Measurements from ENCODE around the gene MIPEP. TPM values are rescaled to one million over a fixed set of nuclear protein-coding genes. Genes with fewer than 3 reads are reported as not detected.

MIPEP gene
- total and polyA plus RNA-seq, 10 of the 15 experiments (the other 5 are each of a cell fraction or from before 2014, with no cell fraction given) = 15.6 to 56.2 (median 29.8) TPM

- Histone ChIP-seq H3K9me3 (replicated peaks; ENCODE audit: control insufficient read depth, insufficient read depth, low read length) (no peaks in the 10 kb centered on the region; the same call in 1 of the 3 replicates), H3K9ac (ENCODE audit: control insufficient read depth, insufficient read depth, low read length) (no peak overlapping the region), H3K4me2 (ENCODE audit: control insufficient read depth, insufficient read depth) (no peak overlapping the region), H3K27me3 (replicated peaks in 1 of 2; ENCODE audit: control insufficient read depth in 2 of 2, insufficient read depth in 2 of 2, low read length in 1 of 2) (no peaks in the 10 kb centered on the region), H3K4me1 (ENCODE audit: control insufficient read depth, insufficient read depth, low read length) (peaks cover 4% of the 10 kb centered on the region; the same call in 1 of the 2 replicates), H3K36me3 (ENCODE audit: control insufficient read depth in 2 of 2, insufficient read depth in 2 of 2, low read length in 1 of 2) (no peaks in the 10 kb centered on the region; a peak in 1 of 4 replicates), H3K27ac (ENCODE audit: control insufficient read depth, insufficient read depth) (no peak overlapping the region), H4K20me1 (ENCODE audit: control insufficient read depth, insufficient read depth) (no peaks in the 10 kb centered on the region), H3K4me3 (no peak overlapping the region), H2AFZ (ENCODE audit: control insufficient read depth, low read depth, low read length) (peak overlapping the region; percentile 33), H3K79me2 (ENCODE audit: control insufficient read depth, insufficient read depth, low read length) (no peaks in the 10 kb centered on the region)
- intact Hi-C loops (cut with micrococcal nuclease; ENCODE audit: unreplicated experiment) = no loop called here
- CTCF ChIA-PET = no interaction called here
- FAIRE-seq = no peak
- POLR2A ChIA-PET = no interaction called here
- TF ChIP-seq HDGF (IDR thresholded peaks at IDR 0.05) = no peak
- TF ChIP-seq E2F4 (IDR thresholded peaks at IDR 0.05; ENCODE audit: low read depth, low read length) = no peak
- TF ChIP-seq RAD21 (IDR thresholded peaks at IDR 0.05; ENCODE audit: insufficient read depth, low read depth, low read length) = no peak
- no peak for ATAC-seq
- in situ Hi-C loops (cut with MboI) = no loop called here
- no peak for DNase-seq (ENCODE audit: low read depth, low spot score)
- RAD21 ChIA-PET (ENCODE audit: unreplicated experiment) = no interaction called here
- no TSS peak for BruUV-seq (replicated peaks)
- 20% methylated on average over 10 of the region's 10 CpGs for WGBS (ENCODE audit: insufficient coverage, insufficient replicate concordance, low lambda C conversion rate, missing lambda C conversion rate)
- SMC1A ChIA-PET (ENCODE audit: uncharacterized antibody, unreplicated experiment) = interaction anchor here (1.0 to 1.5 kb wide), 2 partner anchors 17 to 111 kb away, joined by 3 to 4 read pairs; no protein-coding TSS in a partner anchor
Observed at GRCh38 chr13:23680845-23681669, 208.1 kb downstream of the MIPEP start.

Small RNAs within 50 kb of the gene (small RNA-seq; reads per million reads assigned to genes)
- not detected for gene MTCO3P2

Other genes with a start within 250 kb of the MIPEP start
- not detected in 2 replicates for gene C1QTNF9B, start 8.1 kb upstream of the MIPEP start, total RNA-seq (2014; rRNA removed)
- gene C1QTNF9B, start 8.1 kb upstream of the MIPEP start, total RNA-seq (2014; rRNA removed; fragmentation: Illumina TruSeq; extraction: Trizol) = not detected in 2 replicates
- gene C1QTNF9B, start 8.1 kb upstream of the MIPEP start, total RNA-seq (2021) = not detected in 2 replicates
- not detected in 2 replicates for gene C1QTNF9B, start 8.1 kb upstream of the MIPEP start, polyA plus RNA-seq (2011; rRNA removed)
- gene C1QTNF9B, start 8.1 kb upstream of the MIPEP start, polyA plus RNA-seq (2014; fragmentation: Illumina TruSeq; extraction: Trizol) = not detected in 2 replicates
- under 1 TPM; 0.10 to 0.20 TPM for gene C1QTNF9B, start 8.1 kb upstream of the MIPEP start, polyA plus RNA-seq (2014; fragmentation: Nextera tagmentation; extraction: Ambion mirVana)
- gene C1QTNF9B, start 8.1 kb upstream of the MIPEP start, polyA plus RNA-seq (2014; rRNA removed) = not detected in 2 replicates
- under 1 TPM; 0.44 to 0.48 TPM for gene C1QTNF9B, start 8.1 kb upstream of the MIPEP start, polyA plus RNA-seq (2016; fragmentation: Nextera tagmentation; extraction: Ambion mirVana)

Data from GM12878 (cell line).